Skeletal muscle satellite cell (primary cell): Measurements from ENCODE around the gene FAM171A2.

Source experiments
- H3K27me3 ChIP-seq: 2 replicates; pipeline ENCODE4 v1.7.0; 2013; ENCODE audit warnings: low read length; ENCODE audit not compliant: control insufficient read depth, insufficient read depth
- H3K36me3 ChIP-seq: 2 replicates; pipeline ENCODE4 v1.7.0; 2013; ENCODE audit warnings: mild to moderate bottlenecking, control low read depth, low read length; ENCODE audit not compliant: insufficient read depth
- H3K4me1 ChIP-seq: 2 replicates; pipeline ENCODE4 v1.7.0; 2013; ENCODE audit warnings: low read length; ENCODE audit not compliant: control insufficient read depth, insufficient read depth
- H3K4me2 ChIP-seq: 2 replicates; pipeline ENCODE4 v1.7.0; 2013; ENCODE audit warnings: mild to moderate bottlenecking, low read length
- H3K4me3 ChIP-seq: 2 replicates; pipeline ENCODE4 v1.7.0; 2013; ENCODE audit warnings: low read length
- H3K9ac ChIP-seq: 2 replicates; pipeline ENCODE4 v1.7.0; 2013; ENCODE audit warnings: mild to moderate bottlenecking, low read depth, low read length, moderate library complexity
- H3K9me3 ChIP-seq: replicated peaks from 2 replicates; pipeline ENCODE4 v1.7.0; 2013; ENCODE audit warnings: mild to moderate bottlenecking, control low read depth, low read length

The FAM171A2 gene

DNA sequence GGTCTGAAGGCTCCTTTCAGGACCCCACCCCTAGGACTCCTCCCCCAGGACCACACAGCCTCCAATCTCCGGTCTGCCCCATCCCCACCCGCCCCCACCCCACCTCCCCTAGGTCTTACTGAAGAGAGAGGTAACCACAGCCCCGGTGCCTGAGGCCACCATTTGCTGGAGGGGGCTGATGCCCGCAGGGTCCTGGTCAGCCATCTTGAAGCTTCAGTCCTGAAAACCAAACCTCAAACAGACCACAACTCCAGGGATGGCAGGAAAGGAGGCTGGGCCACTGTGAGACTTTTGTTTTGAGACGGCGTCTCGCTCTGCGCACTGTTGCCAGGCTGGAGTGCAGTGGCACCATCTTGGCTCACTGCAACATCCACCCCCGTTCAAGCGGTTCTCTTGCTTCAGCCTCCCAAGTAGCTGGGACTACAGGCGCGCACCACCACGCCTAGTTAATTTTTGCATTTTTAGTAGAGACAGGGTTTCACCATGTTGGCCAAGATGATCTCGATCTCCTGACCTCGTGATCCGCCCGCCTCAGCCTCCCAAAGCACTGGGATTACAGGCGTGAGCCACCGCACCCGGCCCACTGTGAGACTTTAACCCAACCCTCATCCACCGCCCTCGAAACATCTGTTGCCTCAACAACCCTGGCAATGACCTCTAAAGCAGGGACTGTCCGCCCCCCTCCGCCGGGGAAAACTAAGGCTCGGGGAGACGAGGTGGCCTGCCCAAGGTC lies 40.1 kb downstream of the FAM171A2 start:
- peaks cover 11% of the 10 kb centered on the region for H3K4me1 ChIP-seq

DNA sequence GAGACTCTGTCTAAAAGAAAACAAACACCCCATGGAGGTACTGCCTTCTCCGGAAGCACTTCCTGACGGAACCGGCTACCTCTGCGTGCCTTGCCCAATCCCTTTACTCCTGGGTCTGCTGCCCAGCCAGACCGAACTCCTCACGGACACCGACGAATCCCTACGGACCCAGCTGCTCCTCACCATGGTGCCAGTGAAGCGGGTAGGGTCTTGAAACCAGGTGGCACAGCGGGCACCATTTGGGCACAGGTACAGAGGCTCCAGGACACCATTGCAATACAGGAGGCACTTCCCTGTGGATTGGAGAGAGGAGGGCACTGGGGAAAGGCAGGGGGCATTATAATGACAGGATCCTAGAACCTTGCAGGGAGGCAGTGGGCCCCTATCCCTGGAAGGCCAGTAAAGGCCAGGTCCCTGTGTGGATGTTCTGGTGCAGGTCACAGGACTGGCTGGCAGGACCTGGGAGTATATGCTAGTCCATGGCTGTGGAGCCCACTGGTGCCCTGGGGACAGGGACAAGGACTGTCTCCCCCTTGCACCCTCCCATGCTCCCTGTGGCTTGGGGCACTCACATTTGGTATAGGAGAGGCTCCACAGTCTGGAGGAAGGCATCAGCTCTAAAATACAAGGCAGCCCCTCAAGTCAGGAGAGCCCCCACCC lies 41.3 kb downstream of the FAM171A2 start:
- Histone ChIP-seq H3K4me1 (peaks cover 7% of the 10 kb centered on the region), H3K9ac (no peak overlapping the region), H3K27me3 (peaks cover 6% of the 10 kb centered on the region), H3K4me2 (no peak overlapping the region), H3K4me3 (no peak overlapping the region), H3K36me3 (peaks cover 31% of the 10 kb centered on the region), H3K9me3 (no peaks in the 10 kb centered on the region)

More for the DNA sequence above, 40.1 kb downstream of the FAM171A2 start:
- Histone ChIP-seq H3K9me3 (no peaks in the 10 kb centered on the region), H3K36me3 (peaks cover 31% of the 10 kb centered on the region), H3K4me3 (peak overlapping the region; percentile 92), H3K27me3 (no peaks in the 10 kb centered on the region), H3K4me2 (peak overlapping the region; percentile 91), H3K9ac (peak overlapping the region; percentile 86)

DNA sequence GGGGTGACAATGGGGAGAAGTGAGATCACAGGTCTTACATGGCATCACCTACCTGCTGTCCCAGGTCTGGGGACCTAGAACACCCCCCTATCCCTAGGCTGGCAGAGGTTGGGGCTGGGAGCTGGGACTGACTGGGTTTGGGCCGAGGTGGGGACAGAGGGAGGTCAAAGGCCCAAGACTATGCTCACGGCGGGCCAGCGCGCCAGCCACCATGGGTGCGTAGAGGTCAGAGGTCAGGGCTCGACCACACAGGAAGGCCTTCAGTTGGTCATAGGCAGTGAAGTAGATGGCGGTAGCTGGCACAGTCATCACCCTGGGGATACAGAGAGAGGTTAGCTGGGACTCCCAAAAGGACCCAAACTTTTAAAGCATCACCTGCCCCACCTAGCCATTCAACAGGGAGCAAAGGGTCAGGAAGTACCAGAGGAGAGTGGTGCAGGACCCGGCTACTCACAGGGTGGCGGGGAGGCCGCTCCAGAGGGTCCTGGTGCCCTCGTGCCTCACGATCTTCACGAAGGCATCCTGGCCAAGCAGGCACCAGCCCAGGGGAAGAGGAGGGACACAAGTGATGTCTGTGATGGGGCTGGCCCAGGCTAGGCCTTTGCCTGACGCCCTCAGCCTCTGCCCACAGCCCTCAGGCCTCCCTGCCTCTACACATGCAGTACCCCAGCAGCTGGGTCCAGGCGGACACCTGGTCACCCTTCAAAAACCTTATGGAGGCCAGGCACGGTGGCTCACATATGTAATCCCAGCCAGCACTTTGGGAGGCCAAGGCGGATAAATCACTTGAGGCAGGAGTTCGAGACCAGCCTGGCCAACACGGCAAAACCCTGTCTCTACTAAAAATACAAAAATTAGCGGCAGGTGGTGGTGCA lies 42.2 kb downstream of the FAM171A2 start:
- Histone ChIP-seq H3K9me3 (peaks cover 3% of the 10 kb centered on the region), H3K4me2 (no peak overlapping the region), H3K4me3 (no peak overlapping the region), H3K27me3 (peaks cover 15% of the 10 kb centered on the region), H3K4me1 (peaks cover 7% of the 10 kb centered on the region), H3K36me3 (peaks cover 31% of the 10 kb centered on the region), H3K9ac (no peak overlapping the region)

DNA sequence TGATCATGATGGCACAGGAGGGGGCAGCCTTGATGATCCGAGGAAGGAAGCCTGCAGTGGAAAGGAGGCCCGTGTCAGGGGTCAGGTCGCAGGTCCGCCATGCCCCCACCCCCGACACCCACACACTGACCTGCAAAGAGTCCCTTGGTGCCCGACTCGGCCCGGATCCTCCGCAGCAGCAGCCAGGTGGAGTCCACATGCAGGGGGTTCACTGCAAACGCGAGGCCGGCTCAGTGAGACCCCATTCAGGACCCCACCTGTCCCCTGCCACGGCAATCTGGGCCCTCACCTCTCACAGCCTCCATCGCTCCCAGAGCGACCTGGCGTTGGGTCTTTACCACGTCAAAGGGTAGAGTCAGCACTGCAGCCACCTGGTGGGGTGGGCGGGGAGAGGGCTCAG lies 43.6 kb downstream of the FAM171A2 start:
- Histone ChIP-seq H3K4me1 (peaks cover 7% of the 10 kb centered on the region), H3K9me3 (peaks cover 3% of the 10 kb centered on the region), H3K4me2 (no peak overlapping the region), H3K27me3 (peaks cover 26% of the 10 kb centered on the region), H3K4me3 (no peak overlapping the region), H3K36me3 (peaks cover 31% of the 10 kb centered on the region), H3K9ac (no peak overlapping the region)

DNA sequence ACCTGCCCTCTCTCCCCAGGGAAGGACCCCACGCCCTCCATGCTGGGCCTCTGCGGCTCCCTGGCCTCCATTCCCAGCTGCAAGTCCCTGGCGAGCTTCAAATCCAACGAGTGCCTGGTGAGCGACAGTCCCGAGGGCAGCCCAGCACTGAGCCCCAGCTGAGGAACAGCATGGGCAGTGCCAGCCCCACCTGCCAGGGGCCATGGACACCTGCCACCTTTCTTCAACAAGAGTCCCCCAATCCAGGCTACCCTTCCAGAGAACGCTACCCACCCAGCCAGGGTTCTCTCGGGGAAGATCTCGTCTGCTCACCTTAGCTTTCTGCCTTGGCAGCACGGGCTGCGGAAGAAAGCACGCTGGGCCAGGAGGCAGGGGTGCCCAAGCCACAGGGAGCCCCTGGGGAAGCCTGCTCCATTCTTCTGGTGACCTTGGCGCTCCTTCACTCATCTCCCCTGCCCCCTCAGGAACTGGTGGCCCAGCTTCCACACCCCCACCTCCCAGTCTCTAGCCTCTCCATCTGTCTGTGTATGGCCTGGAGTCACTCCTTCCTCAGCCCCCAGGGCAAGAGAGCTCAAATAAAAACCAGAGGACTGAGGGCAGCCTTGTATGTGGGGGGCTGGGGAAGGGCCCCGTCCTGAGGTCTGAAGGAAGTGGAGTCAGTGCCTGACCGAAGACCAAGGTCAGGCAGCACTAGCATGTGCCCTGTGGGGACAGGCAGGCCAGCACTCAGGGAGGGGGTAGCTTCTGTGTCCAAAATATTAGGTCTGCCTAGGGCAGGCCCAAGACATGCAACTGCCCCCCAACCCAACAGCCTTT lies 45.4 kb downstream of the FAM171A2 start:
- Histone ChIP-seq H3K4me1 (no peaks in the 10 kb centered on the region), H3K36me3 (peaks cover 31% of the 10 kb centered on the region), H3K9ac (no peak overlapping the region), H3K4me2 (no peak overlapping the region), H3K9me3 (peaks cover 3% of the 10 kb centered on the region), H3K27me3 (peaks cover 41% of the 10 kb centered on the region), H3K4me3 (no peak overlapping the region)

DNA sequence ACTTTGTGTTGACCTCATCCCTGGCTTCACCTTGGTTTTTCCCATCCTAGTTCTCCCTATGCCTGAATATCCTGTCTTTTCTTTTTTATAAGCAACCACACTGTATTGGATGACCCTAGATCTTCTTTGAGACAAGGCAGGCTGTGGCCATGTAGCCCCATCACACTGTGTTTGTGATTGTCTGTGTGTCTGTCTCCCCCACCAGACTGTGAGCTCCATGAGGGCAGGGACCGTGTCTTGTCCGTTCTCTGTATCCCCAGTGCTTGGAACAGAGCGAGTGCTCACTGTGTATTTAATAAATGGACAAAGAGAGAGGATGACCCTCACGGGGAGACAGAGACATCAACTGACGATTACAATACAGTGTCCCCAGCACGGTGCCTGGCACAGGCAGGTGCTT lies 46.1 kb downstream of the FAM171A2 start:
- Histone ChIP-seq H3K9me3 (peaks cover 3% of the 10 kb centered on the region), H3K4me2 (no peak overlapping the region), H3K4me3 (no peak overlapping the region), H3K9ac (no peak overlapping the region), H3K4me1 (no peaks in the 10 kb centered on the region), H3K36me3 (peaks cover 31% of the 10 kb centered on the region), H3K27me3 (peaks cover 44% of the 10 kb centered on the region)

DNA sequence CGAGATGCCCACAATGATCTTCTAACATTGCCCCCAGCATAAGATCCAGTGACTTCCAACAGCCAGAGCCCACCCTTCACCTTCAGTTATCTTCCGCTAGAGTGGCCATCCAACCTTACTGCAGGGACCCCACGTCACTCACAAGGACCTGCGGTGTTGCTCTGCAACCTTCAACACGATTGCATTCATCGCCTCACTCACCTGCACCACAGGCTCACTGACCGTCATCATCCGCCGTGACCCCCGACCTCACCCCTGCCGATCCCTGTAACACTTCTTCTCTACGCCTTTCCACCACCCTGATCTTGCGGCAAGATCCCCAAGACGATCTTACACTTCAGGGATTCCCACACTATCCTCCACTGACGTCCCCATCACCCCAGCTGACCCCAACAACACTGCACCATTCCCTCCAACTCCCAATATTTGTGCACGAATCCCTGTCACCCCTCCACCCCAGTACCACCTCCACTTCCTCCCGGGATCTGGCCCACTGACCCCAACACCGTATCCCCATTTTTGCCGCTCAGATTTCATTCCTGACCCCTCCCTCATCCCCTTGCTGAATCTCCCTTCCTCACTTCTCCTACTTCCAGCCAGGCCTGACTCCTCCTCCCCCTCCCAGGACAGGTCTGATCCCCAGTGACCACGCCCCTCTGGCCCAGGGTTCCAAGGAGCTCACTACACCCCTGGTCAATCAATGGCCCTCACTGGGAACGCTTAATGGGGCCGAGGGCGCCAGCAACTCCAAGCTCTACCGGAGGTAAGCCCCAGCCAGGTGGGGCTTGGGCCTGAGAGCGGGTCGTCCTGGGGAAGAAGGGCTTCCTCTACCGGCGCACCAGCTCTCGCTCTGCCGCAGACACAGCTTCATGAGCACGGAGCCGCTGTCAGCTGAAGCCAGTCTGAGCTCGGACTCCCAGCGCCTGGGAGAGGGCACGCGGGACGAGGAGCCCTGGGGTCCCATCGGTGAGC lies 47.6 kb downstream of the FAM171A2 start:
- no peak overlapping the region for H3K4me3 ChIP-seq
- H3K36me3 ChIP-seq = peaks cover 20% of the 10 kb centered on the region
- H3K4me1 ChIP-seq = no peaks in the 10 kb centered on the region
- H3K4me2 ChIP-seq = peak overlapping the region; percentile 77
- peaks cover 44% of the 10 kb centered on the region for H3K27me3 ChIP-seq
- H3K9me3 ChIP-seq = peaks cover 3% of the 10 kb centered on the region
- H3K9ac ChIP-seq = no peak overlapping the region

DNA sequence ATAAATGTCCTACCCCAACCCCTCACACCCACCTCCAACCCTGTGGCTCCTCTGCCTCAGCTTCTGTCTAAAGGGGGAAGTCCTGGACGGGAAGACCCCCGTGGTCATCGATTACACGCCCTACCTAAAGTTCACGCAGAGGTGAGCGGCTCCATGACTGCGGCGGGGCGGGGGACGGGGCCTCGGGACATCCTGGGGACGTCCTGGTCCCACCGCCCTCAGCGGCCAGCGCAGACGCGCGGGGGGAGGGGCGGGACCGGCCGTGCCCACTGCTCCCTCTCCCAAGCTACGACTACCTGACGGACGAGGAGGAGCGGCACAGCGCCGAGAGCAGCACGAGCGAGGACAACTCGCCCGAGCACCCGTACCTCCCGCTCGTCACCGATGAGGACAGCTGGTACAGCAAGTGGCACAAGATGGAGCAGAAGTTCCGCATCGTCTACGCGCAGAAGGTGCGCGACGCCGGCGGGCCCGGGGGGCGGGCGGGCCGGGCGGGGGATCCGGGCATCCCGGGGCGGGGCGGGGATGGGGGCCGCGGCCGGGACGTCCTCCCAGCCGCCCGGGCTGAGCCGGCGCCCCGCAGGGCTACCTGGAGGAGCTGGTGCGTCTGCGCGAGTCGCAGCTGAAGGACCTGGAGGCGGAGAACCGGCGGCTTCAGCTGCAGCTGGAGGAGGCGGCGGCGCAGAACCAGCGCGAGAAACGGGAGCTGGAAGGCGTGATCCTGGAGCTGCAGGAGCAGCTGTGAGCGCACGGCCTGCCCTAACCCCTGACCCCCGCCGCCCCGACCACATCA lies 48.6 kb downstream of the FAM171A2 start:
- peaks cover 10% of the 10 kb centered on the region for H3K36me3 ChIP-seq
- H3K9ac ChIP-seq = no peak overlapping the region
- H3K4me3 ChIP-seq = peak overlapping the region; percentile 60
- peak overlapping the region; percentile 77 for H3K4me2 ChIP-seq
- no peaks in the 10 kb centered on the region for H3K4me1 ChIP-seq
- peaks cover 3% of the 10 kb centered on the region for H3K9me3 ChIP-seq
- peaks cover 51% of the 10 kb centered on the region for H3K27me3 ChIP-seq

DNA sequence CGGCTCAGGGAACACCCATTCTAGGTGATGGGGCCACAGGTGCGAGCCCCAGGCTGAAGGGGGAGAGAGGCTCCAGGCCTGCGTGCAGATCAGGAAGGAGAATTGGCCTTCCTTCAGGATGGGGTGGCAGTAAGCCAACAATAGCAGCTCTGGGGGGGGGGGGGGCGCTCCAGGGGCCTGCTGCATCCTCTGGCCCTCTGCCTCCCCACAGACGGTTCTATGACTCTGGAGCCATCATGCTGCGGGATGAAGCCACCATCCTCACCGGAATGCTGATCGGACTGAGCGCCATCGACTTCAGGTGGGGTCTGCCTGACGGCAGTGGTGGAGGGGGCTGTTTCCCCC lies 49.2 kb downstream of the FAM171A2 start:
- Histone ChIP-seq H3K9ac (no peak overlapping the region), H3K4me3 (no peak overlapping the region)

DNA sequence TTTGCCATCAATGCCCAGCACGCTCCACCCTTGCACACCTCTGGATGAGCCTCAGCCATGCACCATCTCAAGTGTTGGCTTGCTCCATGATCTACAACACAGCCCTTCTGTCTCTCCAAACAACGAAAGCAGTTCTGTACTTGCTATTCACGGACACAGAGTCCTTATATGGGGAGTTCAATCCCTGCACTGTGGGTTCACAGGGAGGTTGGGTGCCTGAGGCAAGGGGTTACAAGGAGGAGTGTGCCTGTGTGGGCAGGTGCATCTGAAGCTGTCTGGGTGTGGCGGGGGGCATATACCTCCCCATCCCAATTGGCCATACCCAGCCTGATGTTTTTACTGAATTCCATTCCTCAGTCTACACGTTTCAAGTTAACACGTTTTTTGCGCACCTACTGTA lies 49.6 kb downstream of the FAM171A2 start:
- Histone ChIP-seq H3K9ac (no peak overlapping the region), H3K4me2 (no peak overlapping the region), H3K27me3 (peaks cover 53% of the 10 kb centered on the region), H3K4me1 (no peaks in the 10 kb centered on the region), H3K9me3 (peaks cover 3% of the 10 kb centered on the region), H3K36me3 (peaks cover 3% of the 10 kb centered on the region), H3K4me3 (no peak overlapping the region)

More for the DNA sequence above, 49.2 kb downstream of the FAM171A2 start:
- Histone ChIP-seq H3K36me3 (peaks cover 4% of the 10 kb centered on the region), H3K9me3 (peaks cover 3% of the 10 kb centered on the region), H3K4me1 (no peaks in the 10 kb centered on the region), H3K4me2 (peak overlapping the region; percentile 77), H3K27me3 (peaks cover 53% of the 10 kb centered on the region)
